WI38 (cell line): Measurements from ENCODE around the gene CAMK1D.

ENCODE experiments used
- H3K4me3 ChIP-seq: 2 replicates; pipeline ENCODE4 v1.5.1; 2011; ENCODE audit warnings: low read depth, mild to moderate bottlenecking, control low read depth, low read length
- TF ChIP-seq, protein P1 (sequence below): IDR thresholded peaks from 2 replicates; pipeline ENCODE4 v1.5.1; 2012; ENCODE audit warnings: low read depth, mild to moderate bottlenecking, control low read depth, low read length

CAMK1D gene

DNA sequence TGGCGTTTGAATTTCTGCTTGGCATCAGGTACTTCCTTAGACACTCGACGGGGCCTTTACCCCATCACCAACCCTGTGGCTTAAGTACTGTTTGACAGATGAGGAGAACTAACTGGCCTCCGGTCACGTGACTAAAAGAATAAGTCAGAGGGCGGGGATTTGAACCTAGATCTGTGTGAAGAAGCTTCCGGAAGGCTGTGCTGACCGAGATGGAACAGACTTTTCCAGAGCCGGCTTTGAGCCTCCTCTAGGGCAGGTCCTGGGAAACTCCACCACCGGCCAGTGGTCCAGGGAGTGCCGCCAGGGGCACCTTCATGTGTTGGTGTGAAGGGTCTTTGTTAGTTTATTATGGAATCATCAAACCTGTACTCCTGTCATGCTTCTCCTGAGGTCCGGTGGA is 26.9 kb downstream of the CAMK1D start:
- TF ChIP-seq, protein P1, sequence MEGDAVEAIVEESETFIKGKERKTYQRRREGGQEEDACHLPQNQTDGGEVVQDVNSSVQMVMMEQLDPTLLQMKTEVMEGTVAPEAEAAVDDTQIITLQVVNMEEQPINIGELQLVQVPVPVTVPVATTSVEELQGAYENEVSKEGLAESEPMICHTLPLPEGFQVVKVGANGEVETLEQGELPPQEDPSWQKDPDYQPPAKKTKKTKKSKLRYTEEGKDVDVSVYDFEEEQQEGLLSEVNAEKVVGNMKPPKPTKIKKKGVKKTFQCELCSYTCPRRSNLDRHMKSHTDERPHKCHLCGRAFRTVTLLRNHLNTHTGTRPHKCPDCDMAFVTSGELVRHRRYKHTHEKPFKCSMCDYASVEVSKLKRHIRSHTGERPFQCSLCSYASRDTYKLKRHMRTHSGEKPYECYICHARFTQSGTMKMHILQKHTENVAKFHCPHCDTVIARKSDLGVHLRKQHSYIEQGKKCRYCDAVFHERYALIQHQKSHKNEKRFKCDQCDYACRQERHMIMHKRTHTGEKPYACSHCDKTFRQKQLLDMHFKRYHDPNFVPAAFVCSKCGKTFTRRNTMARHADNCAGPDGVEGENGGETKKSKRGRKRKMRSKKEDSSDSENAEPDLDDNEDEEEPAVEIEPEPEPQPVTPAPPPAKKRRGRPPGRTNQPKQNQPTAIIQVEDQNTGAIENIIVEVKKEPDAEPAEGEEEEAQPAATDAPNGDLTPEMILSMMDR = no peak
- H3K4me3 ChIP-seq = no peak overlapping the region

DNA sequence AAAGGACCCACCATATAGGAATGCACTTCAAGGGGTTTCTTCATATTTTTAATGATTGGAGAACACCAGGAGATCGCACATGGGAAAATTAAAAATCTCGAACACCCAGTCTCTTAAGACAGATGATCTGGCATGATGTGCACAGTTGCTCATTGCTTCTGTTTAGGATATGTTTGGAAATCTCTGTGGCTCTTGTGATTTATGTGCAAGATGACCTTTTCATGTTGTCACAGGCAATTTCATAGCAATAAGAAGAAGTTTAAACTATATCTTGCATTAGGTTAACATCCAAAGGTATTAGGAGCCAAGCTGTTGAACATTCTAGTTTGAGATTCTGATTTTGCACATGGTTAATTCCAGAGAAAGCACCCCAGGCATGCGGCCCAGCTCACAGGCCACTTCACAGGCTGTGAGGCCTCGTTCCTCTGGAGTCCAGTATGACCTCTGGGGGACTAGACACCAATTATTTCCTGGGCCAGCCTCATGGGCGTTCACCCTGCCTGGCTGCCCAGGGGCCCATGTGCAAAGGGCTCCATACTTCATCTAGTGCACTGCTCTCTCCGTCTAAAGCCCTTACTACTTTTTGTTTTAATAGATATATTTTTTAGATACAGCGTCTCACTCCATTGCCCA is 28.4 kb downstream of the CAMK1D start:
- no peak overlapping the region for H3K4me3 ChIP-seq
- TF ChIP-seq, protein P1 = no peak

DNA sequence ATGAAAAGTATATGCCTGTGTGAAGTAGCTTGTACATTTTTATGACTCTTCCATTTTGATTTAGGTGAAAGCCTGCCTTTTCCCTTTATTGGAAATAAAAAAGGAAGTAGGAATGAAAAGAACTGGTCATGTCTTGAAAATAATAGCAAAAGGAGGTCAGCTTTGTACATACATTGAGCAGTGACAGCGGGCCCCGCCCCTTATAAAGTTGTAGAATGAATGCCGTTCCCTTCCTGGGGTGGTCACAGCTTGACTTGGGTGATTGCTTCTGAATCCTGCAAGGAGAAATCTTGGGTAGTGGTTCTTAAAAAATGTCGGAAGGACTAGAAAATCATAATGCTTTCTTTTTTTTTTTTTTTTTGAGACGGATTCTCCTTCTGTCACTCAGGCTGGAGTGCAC is 31.7 kb downstream of the CAMK1D start:
- TF ChIP-seq, protein P1 = no peak
- H3K4me3 ChIP-seq = no peak overlapping the region

DNA sequence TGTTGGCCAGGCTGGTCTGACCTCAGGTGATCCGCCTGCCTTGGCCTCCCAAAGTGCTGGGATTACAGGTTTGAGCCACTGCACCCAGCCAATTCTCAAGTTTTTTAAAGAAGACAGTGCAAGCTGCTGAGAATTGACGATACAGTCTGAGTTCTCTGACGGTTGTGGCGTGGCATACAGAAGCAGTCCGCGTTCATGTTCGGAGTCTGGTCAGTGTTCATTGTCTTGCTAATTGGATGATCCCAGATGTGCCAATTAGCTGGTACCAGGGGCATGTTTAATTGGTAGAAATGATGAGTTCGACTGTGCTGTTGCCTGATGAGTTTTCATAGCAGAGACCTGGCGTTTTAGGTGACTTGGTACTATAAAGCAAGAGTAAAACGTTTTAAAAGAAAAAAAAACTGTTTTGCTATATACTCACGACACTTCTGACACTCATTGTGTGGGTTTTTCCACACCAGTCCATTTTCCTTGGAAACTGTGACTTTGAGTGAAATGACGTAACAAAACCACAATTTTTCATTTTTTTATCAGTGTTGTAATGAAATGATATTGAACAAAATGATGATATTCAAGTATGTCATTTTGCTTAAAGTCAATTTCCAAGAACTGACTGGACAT is 32.3 kb downstream of the CAMK1D start:
- no peak overlapping the region for H3K4me3 ChIP-seq

DNA sequence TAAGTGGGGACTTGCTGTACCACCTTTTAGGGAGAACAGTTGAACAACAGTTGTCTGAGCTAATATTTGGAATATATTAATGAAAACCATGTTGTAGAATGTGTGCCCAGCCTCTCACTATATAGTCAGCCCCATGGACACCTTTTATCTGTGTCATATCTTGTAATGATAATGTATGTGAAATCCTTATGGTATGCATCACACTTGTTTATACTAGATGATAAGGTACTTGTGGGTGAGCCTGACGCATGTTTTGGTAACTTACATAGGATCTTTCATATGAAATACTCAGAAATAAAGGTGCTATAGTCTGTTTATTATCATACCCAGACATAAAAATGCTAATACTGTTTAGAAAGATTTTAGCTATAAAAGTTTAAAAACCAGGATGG is 32.8 kb downstream of the CAMK1D start:
- TF ChIP-seq, protein P1 = no peak
- no peak overlapping the region for H3K4me3 ChIP-seq

More for the DNA sequence above, 32.3 kb downstream of the CAMK1D start:
- TF ChIP-seq, protein P1 = no peak

DNA sequence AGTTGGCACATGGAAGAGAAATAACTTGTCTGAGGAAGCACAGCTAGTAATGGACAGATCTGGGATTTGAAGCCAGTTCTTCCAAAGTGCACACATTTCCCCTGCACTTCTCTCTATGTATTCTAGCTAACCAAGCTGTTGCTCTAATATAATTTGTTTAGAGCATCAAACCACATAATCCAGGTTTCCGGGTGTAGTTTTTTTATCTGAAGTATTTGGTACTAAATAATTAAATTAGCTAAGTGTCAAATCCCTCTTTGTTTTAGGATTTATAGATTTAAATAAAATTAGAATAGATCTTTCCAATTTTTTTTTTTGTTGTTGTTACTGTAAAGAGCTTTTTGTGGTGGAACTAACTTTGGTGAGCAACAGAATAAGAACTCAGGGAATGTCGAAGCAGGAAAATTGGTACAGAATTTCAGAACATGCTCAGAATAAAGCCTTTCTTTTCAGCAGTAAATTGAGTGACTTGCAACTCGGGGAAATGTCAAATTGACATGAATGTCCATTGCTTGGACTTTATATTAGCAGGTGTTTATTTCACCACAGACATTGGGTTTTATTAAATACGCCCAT is 33.7 kb downstream of the CAMK1D start:
- TF ChIP-seq, protein P1 = no peak

DNA sequence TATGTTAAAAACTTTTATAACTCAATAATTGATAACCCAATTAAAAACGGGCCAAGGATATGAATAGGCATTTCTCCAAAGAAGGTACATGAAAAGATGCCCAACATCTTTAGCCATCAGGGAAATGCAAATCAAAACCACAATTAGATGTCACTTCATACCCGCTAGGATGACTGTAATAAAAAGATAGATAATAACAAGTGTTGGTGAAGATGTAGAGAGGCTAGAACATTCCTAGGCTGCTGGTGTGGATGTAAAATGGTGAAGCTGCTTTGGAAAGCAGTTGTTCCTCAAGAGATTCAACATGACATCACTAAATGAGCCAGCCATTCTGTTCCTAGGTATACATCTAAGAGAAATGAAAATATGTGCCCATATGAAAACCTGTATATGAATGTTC is 35.6 kb downstream of the CAMK1D start:
- TF ChIP-seq, protein P1 = no peak
- no peak overlapping the region for H3K4me3 ChIP-seq

More for the DNA sequence above, 33.7 kb downstream of the CAMK1D start:
- H3K4me3 ChIP-seq = no peak overlapping the region
